ENCODE data around the gene MAGOHB. TPM values are rescaled to one million over a fixed set of nuclear protein-coding genes. Genes with fewer than 3 reads are reported as not detected.

The MAGOHB gene
- total and polyA plus RNA-seq, 10 of the 15 experiments (the other 5 are each of a cell fraction or from before 2014, with no cell fraction given), result 30.6 to 217 (median 55.2) TPM

DNA sequence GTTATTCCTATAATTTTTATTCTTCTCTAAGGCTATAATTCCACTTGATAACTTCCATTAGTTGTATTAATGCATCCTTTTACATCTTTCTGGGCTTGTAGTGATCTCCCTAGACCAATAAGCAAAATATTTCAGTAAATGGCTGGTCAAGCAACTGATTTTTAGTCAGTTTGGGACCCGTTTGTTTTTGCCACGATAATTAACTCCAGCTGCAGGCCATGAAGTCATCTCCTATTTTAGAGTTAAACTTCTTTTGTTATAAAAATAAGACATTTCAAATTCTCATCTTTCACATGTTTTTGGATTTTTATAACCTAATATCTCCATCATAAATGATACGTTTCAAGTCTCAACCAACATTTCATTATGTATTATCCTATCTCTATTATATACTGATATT, 49.4 kb downstream of the MAGOHB start:
- H3K4me1 ChIP-seq (ENCODE audit: control insufficient read depth, insufficient read depth, low read length), result peaks cover 3% of the 10 kb centered on the region; the same call in 1 of the 2 replicates
- no peak overlapping the region for H2AFZ ChIP-seq (ENCODE audit: control insufficient read depth, low read depth, low read length)
- no peaks in the 10 kb centered on the region for H3K36me3 ChIP-seq (ENCODE audit: control insufficient read depth in 2 of 2, insufficient read depth in 2 of 2, low read length in 1 of 2)
- H3K27ac ChIP-seq (ENCODE audit: control insufficient read depth, insufficient read depth), result no peak overlapping the region
- no peaks in the 10 kb centered on the region for H4K20me1 ChIP-seq (ENCODE audit: control insufficient read depth, insufficient read depth)
- ChIA-PET RAD21 (ENCODE audit: unreplicated experiment) (interaction anchor here (1.1 to 1.3 kb wide), 3 partner anchors 186 to 327 kb away, joined by 3 to 4 read pairs (median 4); no protein-coding TSS in a partner anchor), CTCF (interaction anchor here (1.2 to 5.2 kb wide), 7 partner anchors 186 to 411 kb away, joined by 4 to 57 read pairs (median 6); no protein-coding TSS in a partner anchor), SMC1A (ENCODE audit: uncharacterized antibody, unreplicated experiment) (interaction anchor here (1.0 to 7.2 kb wide), 7 partner anchors 40 to 328 kb away, joined by 3 to 51 read pairs (median 6); no protein-coding TSS in a partner anchor), POLR2A (no interaction called here)
- H3K9me3 ChIP-seq (replicated peaks; ENCODE audit: control insufficient read depth, insufficient read depth, low read length), result peaks cover 2% of the 10 kb centered on the region; the same call in 2 of the 3 replicates
- TF ChIP-seq GATAD2B (conservative IDR thresholded peaks at IDR 0.05; ENCODE audit: low read depth) (no peak), MEF2B (IDR thresholded peaks at IDR 0.05; ENCODE audit: partially characterized antibody, poor library complexity, severe bottlenecking) (no peak), TBL1XR1 (IDR thresholded peaks at IDR 0.05; ENCODE audit: low read depth, low read length) (no peak), CEBPB (IDR thresholded peaks at IDR 0.05; ENCODE audit: borderline replicate concordance in 1 of 2, low read depth in 2 of 2, low read length in 2 of 2) (no peak), ZNF384 (IDR thresholded peaks at IDR 0.05; ENCODE audit: borderline replicate concordance, low read depth, low read length) (no peak), SMARCA5 (IDR thresholded peaks at IDR 0.05) (no peak), CHD1 (IDR thresholded peaks at IDR 0.05; ENCODE audit: low read depth, low read length) (no peak), ATF7 (IDR thresholded peaks at IDR 0.05; ENCODE audit: low read depth) (no peak), TAF1 (IDR thresholded peaks at IDR 0.05; ENCODE audit: borderline replicate concordance, low read depth, low read length) (no peak), TCF3 (IDR thresholded peaks at IDR 0.05; ENCODE audit: borderline replicate concordance, insufficient read depth, low read depth, low read length) (no peak), CBX3 (IDR thresholded peaks at IDR 0.05; ENCODE audit: borderline replicate concordance, low read depth) (no peak), KAT2A (conservative IDR thresholded peaks at IDR 0.05; ENCODE audit: control insufficient read depth, low read depth, low read length) (no peak), ZNF217 (IDR thresholded peaks at IDR 0.05) (no peak), MYB (IDR thresholded peaks at IDR 0.05; ENCODE audit: borderline replicate concordance, low read depth, low read length) (no peak)
- TF ChIP-seq, protein P1, sequence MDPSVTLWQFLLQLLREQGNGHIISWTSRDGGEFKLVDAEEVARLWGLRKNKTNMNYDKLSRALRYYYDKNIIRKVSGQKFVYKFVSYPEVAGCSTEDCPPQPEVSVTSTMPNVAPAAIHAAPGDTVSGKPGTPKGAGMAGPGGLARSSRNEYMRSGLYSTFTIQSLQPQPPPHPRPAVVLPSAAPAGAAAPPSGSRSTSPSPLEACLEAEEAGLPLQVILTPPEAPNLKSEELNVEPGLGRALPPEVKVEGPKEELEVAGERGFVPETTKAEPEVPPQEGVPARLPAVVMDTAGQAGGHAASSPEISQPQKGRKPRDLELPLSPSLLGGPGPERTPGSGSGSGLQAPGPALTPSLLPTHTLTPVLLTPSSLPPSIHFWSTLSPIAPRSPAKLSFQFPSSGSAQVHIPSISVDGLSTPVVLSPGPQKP (IDR thresholded peaks at IDR 0.05; ENCODE audit: low read depth, low read length), result no peak
- TF ChIP-seq, protein P2, sequence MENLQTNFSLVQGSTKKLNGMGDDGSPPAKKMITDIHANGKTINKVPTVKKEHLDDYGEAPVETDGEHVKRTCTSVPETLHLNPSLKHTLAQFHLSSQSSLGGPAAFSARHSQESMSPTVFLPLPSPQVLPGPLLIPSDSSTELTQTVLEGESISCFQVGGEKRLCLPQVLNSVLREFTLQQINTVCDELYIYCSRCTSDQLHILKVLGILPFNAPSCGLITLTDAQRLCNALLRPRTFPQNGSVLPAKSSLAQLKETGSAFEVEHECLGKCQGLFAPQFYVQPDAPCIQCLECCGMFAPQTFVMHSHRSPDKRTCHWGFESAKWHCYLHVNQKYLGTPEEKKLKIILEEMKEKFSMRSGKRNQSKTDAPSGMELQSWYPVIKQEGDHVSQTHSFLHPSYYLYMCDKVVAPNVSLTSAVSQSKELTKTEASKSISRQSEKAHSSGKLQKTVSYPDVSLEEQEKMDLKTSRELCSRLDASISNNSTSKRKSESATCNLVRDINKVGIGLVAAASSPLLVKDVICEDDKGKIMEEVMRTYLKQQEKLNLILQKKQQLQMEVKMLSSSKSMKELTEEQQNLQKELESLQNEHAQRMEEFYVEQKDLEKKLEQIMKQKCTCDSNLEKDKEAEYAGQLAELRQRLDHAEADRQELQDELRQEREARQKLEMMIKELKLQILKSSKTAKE (IDR thresholded peaks at IDR 0.05; ENCODE audit: low read depth, poor library complexity, severe bottlenecking), result no peak
- TF ChIP-seq, protein P3, sequence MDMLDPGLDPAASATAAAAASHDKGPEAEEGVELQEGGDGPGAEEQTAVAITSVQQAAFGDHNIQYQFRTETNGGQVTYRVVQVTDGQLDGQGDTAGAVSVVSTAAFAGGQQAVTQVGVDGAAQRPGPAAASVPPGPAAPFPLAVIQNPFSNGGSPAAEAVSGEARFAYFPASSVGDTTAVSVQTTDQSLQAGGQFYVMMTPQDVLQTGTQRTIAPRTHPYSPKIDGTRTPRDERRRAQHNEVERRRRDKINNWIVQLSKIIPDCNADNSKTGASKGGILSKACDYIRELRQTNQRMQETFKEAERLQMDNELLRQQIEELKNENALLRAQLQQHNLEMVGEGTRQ (IDR thresholded peaks at IDR 0.05; ENCODE audit: borderline replicate concordance, low read depth, low read length), result no peak
- no peaks in the 10 kb centered on the region for H3K27me3 ChIP-seq (replicated peaks in 1 of 2; ENCODE audit: control insufficient read depth in 2 of 2, insufficient read depth in 2 of 2, low read length in 1 of 2)
- no peak overlapping the region for H3K4me3 ChIP-seq
- in situ Hi-C loops (cut with MboI), result loop anchor here (5.0 kb wide), 1 partner anchor 327 kb away; no protein-coding TSS in a partner anchor
- ATAC-seq, result no peak
- no peak overlapping the region for H3K9ac ChIP-seq (ENCODE audit: control insufficient read depth, insufficient read depth, low read length)
- no peak for FAIRE-seq
- BruUV-seq (replicated peaks), result no TSS peak
- H3K79me2 ChIP-seq (ENCODE audit: control insufficient read depth, insufficient read depth, low read length), result no peaks in the 10 kb centered on the region
- intact Hi-C loops (cut with micrococcal nuclease; ENCODE audit: unreplicated experiment), result loop anchor here (5.0 kb wide), 1 partner anchor 188 kb away; no protein-coding TSS in a partner anchor
- WGBS (ENCODE audit: insufficient coverage, insufficient replicate concordance, low lambda C conversion rate, missing lambda C conversion rate), result 62% methylated on average over 3 of the region's 3 CpGs
- no peak for DNase-seq (ENCODE audit: low read depth, low spot score)
- H3K4me2 ChIP-seq (ENCODE audit: control insufficient read depth, insufficient read depth), result no peak overlapping the region

Measured in GM12878 (cell line).